ENCODE results near the gene DENND4C. TPM values are rescaled to one million over a fixed set of nuclear protein-coding genes. Genes with fewer than 3 reads are reported as not detected.

Gene DENND4C
- total RNA-seq, 1 donor from 2014 or later, result 105 TPM

GRCh38 chr9:19313573-19313972 is 83.1 kb downstream of the DENND4C start:
- H3K36me3 ChIP-seq, result peaks cover 28% of the 10 kb centered on the region
- intact Hi-C loops (cut with DNase I), result no loop called here
- no peaks in the 10 kb centered on the region for H3K4me1 ChIP-seq
- ATAC-seq, result peak in 1 of 2 donors; percentile 18
- H3K4me3 ChIP-seq, result no peak overlapping the region
- TF ChIP-seq CTCF (IDR thresholded peaks at IDR 0.05), result no peak
- DNase-seq, result no peak
- H3K27me3 ChIP-seq (ENCODE audit: low read depth), result no peaks in the 10 kb centered on the region
- H3K9me3 ChIP-seq, result no peaks in the 10 kb centered on the region
- H3K27ac ChIP-seq, result no peak overlapping the region

- intact Hi-C loops (cut with DNase I), result no loop called here
- Histone ChIP-seq H3K36me3 (peaks cover 69% of the 10 kb centered on the region), H3K4me1 (no peaks in the 10 kb centered on the region), H3K9me3 (no peaks in the 10 kb centered on the region), H3K27me3 (ENCODE audit: low read depth) (no peaks in the 10 kb centered on the region), H3K4me3 (no peak overlapping the region), H3K27ac (no peak overlapping the region)
- no peak for DNase-seq
- no peak for ATAC-seq
- TF ChIP-seq CTCF (IDR thresholded peaks at IDR 0.05), result no peak
These were observed 90.0 kb downstream of the DENND4C start for GRCh38 chr9:19320495-19320894.

- Histone ChIP-seq H3K4me1 (no peaks in the 10 kb centered on the region), H3K27ac (no peak overlapping the region), H3K36me3 (peaks cover 91% of the 10 kb centered on the region), H3K4me3 (no peak overlapping the region), H3K27me3 (ENCODE audit: low read depth) (no peaks in the 10 kb centered on the region), H3K9me3 (no peaks in the 10 kb centered on the region)
- intact Hi-C loops (cut with DNase I), result no loop called here
- ATAC-seq (no peak), DNase-seq (no peak)
- no peak for TF ChIP-seq CTCF (IDR thresholded peaks at IDR 0.05)
These were observed 101.4 kb downstream of the DENND4C start for GRCh38 chr9:19331877-19332276.

- no peaks in the 10 kb centered on the region for H3K4me1 ChIP-seq
- peaks cover 98% of the 10 kb centered on the region for H3K36me3 ChIP-seq
- no peaks in the 10 kb centered on the region for H3K9me3 ChIP-seq
- TF ChIP-seq CTCF (IDR thresholded peaks at IDR 0.05), result no peak
- H3K27me3 ChIP-seq (ENCODE audit: low read depth), result no peaks in the 10 kb centered on the region
- intact Hi-C loops (cut with DNase I), result no loop called here
- H3K27ac ChIP-seq, result no peak overlapping the region
- DNase-seq (no peak), ATAC-seq (no peak)
- no peak overlapping the region for H3K4me3 ChIP-seq
These were observed 105.7 kb downstream of the DENND4C start for GRCh38 chr9:19336166-19336565.

- TF ChIP-seq CTCF (IDR thresholded peaks at IDR 0.05), result no peak
- Histone ChIP-seq H3K36me3 (peaks cover 98% of the 10 kb centered on the region), H3K4me1 (no peaks in the 10 kb centered on the region), H3K4me3 (no peak overlapping the region), H3K27ac (no peak overlapping the region), H3K27me3 (ENCODE audit: low read depth) (no peaks in the 10 kb centered on the region), H3K9me3 (no peaks in the 10 kb centered on the region)
- intact Hi-C loops (cut with DNase I), result no loop called here
- no peak for DNase-seq
- ATAC-seq, result no peak
These were observed 112.5 kb downstream of the DENND4C start for GRCh38 chr9:19342947-19343346.

- no peak for TF ChIP-seq CTCF (IDR thresholded peaks at IDR 0.05)
- no peak overlapping the region for H3K27ac ChIP-seq
These were observed 128.2 kb downstream of the DENND4C start for GRCh38 chr9:19358701-19359100.

More at GRCh38 chr9:19358701-19359100, 128.2 kb downstream of the DENND4C start:
- no peak for DNase-seq
- intact Hi-C loops (cut with DNase I), result no loop called here
- Histone ChIP-seq H3K4me3 (no peak overlapping the region), H3K9me3 (no peaks in the 10 kb centered on the region), H3K27me3 (ENCODE audit: low read depth) (no peaks in the 10 kb centered on the region), H3K4me1 (no peaks in the 10 kb centered on the region), H3K36me3 (peaks cover 98% of the 10 kb centered on the region)
- ATAC-seq, result no peak

Data from lower lobe of right lung (tissue), 2 donors.